HS-5 (cell line): ENCODE results near the gene STK16.

ENCODE experiments used
- DNase-seq: peaks from one replicate; pipeline ENCODE4 v3.0.0-alpha.2; 2012; ENCODE audit warnings: low read depth

The STK16 gene

DNA sequence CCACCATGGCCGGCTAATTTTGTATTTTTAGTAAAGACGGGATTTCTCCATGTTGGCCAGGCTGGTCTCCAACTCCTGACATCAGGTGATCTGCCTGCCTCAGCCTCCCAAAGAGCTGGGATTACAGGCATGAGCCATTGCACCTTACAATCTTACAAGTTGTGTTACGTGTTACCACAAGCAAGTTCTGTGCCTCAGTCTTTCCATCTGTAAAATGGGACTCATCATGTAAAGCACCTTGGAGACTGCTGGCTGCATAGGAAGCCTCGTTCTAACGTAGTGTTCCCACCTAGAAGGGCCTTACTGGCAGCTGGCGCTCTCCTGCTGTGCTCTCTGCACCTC is 43.9 kb downstream of the STK16 start:
- no peak for DNase-seq

DNA sequence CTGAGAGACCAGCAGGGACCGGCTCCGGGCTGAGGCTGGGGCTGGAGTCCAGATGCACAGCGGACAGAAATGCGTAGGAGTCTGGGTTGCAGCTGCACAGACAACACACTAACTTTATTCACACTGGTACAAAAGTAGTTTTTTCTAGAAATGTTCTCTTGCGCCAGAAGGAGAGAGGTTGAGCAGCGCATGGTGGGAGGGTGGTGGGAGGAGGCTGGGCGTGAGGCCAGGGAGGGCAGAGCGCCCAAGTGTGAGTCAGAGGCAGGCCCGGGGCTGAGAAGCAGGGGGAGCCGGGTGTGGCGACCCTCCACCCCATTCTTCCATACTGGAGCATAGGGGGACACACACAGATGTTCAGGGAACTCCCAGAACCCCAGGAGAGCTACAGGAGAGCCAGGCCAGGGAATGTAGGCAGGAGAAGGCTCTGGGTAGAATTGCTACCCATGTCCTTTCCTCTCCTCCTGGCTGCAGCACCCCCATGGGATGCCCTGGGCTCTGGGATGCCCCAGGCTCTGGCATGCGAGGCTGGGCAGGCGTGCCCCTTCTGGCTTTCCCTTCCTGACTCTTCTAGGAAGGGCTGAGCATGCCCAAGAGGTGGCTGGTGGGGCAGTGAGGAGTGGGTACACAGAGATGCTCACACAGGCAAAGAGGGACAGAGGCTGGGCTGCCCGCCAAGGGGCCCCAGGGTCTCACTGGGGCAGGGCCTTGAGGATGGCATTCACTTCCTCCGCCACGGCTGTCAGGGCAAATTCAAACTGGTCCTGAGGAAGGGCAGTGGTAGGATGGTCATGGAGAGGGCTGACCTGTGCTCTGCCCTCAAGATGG is 44.5 kb downstream of the STK16 start:
- no peak for DNase-seq

DNA sequence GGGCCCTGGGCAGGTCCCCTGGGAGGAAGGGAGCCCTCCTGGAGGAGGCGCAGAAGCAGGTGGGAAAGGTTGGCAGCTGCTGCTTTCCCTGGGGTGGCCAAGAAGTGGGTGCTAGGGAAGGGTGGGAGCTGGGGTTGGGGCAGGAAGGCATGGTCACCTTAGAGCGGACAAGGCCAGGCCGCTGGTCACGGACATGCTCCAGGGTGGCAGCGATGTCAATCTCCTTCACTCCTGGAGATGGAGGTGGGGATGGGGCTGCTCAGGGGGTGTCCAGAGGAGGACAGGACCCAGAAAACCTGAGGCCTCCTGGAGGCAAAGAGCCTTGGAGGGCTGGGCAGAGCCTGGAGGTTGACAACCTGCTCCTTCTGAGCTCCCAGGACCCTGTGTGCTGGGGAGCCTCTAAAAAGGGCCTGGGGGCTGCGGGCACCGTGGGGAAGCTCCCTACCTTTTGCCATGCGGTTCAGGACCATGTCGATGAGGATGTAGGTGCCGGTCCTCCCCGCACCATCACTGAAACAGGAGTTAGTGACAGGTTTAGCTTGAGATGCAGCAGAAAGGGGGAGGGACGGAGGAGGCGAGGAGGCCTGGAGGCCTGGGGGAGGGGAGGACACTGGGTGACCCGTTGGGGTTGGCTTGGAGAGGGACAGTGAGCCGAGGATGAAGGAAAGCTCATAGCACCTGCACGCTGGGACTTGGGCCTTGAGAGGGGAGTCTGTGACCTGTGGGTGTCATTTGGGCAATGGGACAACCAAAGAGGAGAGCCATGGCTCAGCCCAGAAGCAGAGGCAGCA is 45.3 kb downstream of the STK16 start:
- no peak for DNase-seq

DNA sequence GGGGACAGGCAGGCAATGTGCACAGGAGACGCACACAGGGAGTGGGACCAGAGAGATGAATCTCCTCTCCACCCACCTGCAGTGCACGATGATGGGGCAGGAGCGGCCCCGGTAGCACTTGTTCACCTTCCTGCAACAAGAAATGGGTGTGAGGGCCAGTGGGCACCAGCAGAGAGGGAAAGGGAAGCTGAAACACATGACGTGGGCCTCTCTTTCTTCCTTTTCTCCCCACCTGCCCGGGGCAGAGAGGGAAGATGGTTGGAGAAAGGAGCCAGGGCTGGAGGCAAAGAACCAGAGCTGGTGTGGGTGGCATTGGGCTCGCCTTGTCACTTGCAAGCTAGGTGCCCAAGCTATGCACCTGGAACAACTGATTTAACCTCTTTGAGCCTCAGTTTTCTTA is 46.1 kb downstream of the STK16 start:
- no peak for DNase-seq

DNA sequence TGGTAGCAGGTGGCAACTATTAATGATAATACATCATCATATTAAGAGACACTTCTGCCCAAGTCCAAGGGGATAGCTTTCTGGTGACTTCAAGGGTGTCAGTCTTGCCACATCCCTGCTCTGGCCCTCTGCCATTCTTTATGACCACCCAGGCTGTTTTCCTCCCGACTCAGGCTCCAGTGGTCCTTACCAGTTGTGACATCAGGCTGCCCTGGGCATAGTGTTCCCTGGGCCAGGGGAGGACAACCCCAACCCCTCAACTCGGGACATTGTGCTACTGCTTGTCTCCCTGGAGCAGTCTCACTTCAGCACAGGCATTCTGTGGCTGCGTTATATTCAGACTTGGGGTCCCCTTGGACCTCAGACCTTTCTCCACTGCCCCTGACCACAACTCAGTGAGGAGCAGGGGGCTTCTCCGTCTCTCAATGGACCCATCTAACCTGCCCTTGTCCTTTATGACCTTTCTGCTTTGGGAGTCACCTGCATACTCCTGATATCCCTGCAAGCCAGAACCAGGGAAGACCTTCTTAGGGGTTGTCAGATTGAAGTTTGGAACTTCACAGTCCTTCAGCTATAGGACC is 46.7 kb downstream of the STK16 start:
- DNase-seq = no peak

DNA sequence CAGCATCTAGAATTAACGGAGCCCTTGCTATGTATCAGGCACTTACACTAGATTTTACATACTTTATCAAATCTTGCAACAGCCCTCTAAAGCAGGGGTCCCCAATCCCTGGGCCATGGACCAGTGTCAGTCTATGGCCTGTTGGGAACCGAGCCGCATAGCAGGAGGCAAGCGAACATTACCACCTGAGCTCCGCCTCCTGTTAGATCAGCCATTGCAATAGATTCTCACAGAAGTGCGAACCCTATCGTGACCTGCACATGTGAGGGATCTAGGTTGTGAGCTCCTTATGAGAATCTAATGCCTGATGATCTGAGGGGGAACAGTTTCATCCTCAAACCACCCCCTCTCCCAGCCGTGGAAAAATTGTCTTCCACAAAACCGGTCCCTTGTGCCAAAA is 47.3 kb downstream of the STK16 start:
- DNase-seq = no peak

DNA sequence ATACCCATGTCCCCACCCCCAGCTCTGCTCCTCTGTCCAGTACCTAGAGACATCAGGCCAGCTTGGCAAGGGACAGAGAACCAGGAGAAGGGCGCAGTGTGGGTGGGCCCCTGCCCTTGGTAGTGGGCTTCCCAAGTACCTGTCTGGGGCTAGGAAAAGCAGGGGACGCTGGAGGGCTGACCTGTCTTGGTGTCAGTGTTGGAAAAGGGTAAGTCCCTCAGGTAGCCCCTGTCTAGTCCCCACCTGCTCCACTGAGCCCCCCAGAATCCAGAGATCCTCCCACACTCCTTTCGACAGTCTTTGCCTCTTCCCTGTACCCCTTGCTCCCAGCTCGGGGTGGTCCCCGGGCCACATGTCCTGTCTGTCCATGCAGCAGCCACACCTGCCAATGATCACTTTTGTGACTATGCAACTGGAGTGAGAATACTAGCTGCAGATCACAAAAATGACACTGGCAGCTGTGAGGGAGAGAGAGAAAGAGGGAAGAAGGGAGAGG is 48.5 kb downstream of the STK16 start:
- DNase-seq = no peak

DNA sequence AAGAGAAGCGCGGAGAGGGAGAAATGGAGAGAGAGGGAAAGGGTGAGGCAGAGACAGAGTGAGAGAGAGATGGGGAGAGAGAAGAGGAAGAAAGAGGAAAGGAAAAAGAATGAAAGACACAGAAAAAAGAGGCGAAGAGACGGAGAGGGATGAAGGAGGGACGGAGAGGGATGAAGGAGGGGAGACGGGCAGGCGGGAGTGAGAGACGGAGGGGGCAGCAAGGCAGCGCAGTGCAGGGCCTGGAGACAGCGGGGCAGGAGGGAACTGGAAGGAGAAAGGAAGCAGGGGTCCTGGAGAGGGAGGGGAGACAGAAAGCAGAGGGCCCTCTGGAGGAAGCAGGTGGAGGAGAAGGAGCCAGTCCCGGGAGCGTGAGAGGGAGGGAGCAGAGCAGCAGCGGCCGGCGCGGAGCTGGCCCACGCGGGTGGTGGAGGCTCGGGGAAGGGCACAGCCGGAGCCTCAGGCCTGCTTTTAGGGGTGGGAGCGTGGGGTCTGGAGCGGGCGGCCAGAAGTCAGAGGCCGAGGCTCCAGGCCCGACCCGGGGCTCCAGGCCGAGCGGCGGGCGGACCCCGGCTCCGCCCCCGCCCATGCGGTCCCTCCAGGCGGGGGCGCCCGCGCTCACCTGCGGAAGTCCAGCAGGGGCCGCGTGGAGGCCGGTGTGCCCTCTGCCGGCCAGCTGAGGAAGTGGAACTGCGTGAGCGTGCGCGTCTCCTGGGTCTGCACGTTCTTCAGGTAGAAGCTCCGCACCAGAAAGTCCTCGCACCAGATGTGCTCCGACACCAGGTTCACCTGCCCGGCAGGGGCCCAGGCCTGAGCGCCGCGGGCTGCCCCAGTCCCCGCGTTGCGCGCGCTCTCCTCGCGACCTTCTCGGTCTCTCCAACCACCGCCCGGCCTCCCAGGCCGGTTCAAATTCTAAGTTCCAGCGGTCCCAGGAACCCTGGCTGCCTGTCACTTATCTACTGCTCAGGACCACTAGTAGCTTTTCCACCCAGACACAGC is 49.4 kb downstream of the STK16 start:
- no peak for DNase-seq

DNA sequence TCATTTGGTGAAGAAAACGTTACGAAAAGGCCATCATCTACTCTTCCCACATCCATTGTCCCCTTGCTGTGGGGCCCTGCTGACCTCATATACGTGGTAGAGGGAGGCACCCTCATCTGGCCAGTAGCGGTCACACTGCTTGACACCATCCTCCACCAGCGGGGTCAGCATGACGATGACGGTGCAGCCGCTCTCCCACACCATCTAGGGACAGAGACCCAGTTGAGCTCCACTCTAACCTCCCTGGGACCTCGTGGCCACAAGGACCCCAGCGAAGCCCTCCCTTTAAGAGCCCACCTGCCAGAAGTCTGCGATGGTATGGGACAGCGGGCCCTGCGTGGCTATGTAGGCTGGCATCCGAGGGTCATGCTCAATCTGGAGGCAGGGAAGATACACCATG is 50.9 kb downstream of the STK16 start:
- DNase-seq = no peak

DNA sequence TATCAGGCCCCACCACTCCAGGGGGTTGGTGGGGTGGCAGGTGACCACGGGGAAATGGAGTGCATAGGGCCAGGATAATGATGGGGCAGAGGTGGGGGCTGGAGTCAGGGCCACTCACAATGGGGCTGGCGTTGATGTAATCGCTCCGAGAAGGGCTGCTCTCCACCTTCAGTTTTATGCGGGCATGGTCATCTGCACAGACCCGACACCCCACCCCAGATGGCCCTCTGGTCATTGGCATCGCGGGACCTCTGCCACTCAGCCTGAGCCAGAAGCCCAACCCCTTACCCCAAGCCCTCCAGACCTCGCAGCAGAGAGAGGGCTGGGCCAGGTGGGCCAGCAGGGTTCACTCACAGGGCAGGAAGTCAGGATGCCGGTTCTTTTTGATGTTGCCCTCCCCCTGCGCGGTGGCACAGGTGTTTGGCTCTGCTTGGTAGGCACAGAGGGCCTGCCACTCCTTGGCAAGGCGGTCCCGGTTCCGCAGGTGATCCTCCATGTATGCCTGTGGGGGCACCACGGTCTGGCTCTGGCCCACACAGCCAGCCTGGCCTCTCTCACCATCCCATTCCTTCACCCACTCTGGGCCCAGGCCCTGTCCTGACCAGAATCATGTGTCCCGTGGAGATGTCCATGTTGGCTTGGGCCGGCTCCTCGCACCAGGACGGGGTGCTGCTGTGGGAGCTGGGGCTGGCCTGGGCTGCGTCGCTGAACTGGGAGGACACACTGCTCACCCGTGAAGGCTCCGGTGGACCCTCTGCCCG is 51.5 kb downstream of the STK16 start:
- no peak for DNase-seq

DNA sequence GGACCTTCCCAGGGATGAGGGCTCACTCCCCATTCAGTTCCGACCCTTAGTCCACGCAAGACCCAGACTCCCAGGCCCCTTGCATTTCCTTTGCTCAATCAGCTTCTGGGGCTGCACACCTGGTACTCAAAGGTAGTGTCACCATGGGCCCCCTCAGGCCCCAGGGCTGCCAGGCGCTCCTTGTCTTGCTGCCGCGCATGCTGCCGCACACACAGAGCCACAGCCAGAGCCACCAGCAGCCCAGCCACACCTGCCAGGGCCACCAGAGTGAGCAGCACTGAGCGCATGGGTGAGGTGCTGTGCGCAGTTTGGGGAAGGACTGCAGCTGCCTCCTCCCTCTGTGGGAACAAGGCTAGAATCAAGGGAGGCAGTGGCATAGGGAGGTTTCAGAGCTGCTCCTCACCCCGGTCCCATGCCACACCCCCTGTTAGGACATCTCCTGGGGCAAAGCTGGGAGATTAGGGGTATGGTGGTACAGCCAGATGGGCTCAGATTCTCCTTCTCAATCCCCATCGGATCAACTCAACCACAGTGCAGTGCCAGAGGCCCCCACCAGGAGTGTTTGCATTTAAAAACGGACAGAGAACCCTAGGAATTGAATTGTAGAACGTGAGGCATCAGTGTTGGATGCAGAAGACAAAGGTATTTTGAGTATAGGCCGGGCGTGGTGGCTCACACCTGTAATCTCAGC is 52.6 kb downstream of the STK16 start:
- DNase-seq = no peak

DNA sequence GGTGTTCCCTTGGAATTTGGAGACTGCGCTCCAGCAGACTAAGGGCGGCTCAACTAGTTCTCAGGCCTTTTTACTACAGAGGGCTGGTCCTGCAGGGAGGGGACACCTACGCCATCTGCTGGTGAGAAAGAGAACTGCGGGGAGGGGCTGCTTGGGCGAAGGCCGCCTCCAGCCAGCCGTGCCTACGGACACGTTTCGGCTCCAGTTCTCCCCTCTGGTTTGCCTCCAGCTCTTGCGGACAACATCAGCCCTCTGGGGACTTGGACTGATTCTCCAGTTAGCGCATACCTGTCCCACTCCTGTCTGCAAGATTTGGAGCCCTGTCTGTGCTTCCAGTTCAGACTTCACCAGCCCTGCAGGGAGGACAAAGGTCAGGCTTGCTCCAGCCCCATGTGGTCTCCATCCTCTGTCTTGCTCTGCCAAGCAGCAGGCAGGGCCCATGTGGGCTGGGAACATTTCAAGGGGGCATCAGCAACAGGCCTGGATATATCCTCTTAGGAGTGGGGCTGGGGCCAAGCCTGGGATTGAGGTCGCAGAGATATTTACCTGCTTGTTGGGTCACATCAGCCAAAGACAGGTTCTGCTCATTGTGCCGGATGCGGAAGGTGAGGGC is 53.6 kb downstream of the STK16 start:
- no peak for DNase-seq

DNA sequence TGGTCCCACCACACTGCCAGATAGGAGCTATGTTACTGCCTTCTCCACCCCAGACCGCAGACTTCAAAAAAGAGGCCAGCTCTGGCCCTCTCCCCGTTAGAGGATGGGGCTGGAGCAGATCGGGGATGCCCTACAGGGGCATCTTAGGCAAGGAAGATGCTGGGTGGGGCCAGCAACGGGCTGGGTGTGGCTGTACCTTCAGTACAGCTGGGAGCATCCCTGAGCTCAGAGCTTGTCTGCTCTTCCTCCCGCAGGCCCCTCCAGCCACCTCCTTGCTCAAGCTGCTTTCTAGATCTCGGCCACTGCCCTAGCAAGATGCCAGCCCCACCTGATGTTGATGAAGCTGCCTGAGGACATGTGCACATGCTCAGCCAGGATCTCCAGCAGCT is 54.1 kb downstream of the STK16 start:
- DNase-seq = no peak
